HG02943 (cell line): ENCODE results near the gene MYO5B.

Experiments
- ATAC-seq: cut with Tn5 transposase; IDR thresholded peaks from one replicate; pipeline ENCODE4 v1.9.1; 2021; ENCODE audit warnings: mild to moderate bottlenecking, low read depth, moderate library complexity; ENCODE audit not compliant: unreplicated experiment

MYO5B gene

DNA sequence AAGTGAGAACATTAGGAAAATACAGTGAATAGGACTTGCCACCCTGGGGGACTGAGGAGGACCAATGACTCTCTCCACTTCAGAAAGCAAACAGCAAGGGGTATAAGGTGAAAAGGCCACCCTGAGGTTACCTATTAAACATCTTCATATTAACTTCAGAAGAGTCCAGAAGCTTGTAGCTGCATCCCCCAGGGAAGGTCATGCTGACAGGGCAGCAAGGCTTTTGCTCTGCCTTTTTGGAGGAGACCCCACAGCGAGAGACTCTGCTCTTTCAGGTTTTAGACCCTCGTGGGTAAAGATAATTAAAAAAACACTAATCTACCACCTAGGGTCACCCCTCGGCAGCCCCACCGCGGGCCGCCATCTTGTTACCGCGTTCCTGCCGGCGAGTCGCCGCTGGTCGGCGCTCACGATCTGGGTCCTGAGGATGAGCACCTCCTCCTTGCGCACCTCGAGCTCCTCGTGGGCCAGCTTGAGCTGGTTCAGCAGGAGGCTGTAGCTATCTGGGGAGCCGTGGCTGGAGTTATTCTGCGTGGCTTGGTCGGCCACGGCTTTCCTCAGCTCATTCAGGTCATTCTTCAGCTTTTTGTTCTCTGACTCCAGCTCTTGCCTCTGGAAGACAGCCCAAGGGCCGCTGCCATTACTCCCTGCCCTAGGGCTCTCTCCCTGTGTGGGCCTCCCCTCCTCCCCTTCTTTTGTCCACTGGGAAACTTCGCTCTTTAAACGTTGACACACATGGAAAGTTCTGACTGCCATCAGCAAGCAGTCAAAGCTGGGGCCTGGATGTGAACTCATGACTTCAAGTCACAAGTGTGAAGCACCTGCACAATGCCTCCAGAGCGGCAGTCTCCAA, 331.0 kb downstream of the MYO5B start:
- no peak for ATAC-seq

DNA sequence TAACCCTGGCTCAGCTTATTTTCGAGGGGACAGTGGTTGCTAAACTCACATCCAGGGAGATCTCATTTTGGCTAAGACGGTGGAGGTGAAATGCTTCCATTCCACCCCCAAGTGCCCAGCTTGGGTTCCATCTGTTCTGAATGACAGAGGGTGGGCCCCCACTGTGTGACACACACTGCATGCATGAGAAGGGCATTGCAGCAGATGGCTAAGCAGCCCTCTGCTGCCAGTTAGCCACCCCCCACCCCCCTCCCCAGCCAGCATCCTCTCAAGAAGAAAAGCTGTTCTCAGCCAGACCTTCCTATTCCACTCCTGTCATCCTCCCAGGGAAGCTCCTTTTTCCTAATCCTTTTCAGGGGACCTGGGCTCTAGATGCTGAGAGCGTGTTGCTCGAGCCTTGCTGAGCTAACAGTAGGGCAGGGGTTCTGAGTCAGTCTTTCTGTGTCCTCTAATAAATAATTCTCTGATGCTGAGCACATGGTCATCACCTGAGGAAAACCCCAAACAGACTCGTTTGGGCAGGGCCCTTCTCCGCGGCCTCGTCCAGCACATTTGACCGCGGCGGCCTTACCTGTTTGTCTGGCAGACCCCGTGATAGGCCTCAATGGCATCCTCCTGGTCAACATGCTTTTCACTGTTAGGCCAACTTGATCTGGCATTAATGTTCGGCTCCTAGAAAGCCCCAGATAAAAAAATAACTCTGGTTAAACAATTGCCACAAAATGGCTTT, 332.1 kb downstream of the MYO5B start:
- no peak for ATAC-seq

DNA sequence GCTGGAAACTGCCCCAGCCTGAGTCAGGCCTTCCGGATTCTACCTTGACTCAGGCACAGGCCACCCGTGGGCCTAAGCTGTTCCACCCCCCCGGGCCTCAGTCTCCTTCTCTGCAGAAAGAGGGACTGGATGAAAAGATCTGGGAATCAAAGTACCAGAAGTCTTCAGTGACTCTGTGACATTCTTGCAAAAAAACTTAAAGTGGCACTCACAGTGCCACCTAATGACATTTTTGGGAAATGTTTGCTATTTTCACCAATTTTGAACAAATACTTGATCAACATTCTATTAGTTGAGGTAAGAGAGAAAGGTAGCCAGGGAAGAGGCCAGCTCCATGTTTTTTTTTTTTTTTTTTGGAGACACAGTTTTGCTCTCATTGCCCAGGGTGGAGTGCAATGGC, 333.3 kb downstream of the MYO5B start:
- no peak for ATAC-seq

DNA sequence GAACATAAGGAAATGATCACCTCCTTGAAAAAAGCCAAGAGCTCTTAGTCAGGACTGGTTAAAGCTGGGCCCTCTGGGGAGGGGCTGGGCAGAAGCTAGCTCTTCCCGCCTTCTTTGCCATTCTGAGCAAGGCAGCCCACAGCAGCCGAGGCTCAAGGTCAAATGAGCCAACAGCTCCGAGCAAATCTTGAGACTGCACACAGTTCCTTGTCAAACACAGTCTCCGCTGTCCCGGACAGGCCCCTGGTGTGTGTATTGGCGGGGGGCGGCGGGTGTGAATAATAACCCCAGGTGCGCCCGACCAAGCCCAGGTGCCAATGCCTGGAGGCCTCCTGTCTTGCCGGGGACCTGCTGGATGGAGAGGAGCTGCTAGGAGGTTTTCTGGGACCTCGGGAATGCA, 335.2 kb downstream of the MYO5B start:
- ATAC-seq, result no peak

DNA sequence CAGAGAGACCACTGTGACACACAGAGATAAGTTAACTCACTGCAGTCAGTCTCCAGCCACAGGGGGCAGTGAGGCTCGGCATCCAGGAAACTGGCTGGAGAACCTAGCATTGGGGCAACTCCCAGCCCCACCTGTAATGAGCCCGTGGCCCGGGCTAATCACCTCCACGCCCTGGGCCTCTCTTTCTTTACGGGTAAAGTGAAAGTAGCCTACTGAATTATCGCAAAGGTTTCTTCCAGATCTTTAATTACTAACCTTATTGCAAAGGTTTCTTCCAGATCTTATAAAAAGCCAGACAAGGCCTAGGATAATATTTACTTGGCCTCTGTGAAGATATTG, 336.0 kb downstream of the MYO5B start:
- ATAC-seq, result no peak

DNA sequence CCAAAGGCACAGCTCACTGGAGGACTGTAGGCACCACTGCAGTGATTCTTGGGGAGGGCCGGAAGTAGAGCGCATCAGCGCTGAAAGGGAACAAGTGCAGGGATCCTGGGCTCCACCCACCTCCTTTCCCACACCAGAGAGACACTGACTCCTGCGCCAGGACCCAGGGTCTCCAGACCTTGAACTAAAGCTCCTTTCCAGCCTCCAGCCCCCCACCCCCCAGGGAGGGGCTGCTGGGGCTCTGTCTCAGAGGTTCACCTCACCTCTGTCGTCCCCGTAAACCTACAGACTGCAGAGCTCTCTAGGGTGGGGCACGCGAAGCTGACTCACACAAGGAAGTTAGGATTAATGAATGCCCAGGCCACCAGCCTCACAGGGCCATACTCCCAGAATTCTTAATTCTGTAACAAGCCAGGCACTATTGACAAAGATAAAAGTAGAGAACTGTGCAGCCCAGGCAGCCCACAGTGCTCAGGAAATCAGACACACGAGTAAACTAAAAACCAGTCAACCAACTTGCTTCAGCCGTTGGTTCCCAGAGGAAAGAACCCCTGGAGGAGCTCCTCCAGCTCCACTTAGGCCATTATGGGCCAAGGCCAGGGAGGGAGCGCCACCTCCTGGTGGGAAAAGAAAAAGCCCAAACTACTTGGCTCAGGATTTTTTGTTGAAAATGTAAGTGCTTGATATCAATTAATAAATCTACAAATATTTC, 336.5 kb downstream of the MYO5B start:
- no peak for ATAC-seq

DNA sequence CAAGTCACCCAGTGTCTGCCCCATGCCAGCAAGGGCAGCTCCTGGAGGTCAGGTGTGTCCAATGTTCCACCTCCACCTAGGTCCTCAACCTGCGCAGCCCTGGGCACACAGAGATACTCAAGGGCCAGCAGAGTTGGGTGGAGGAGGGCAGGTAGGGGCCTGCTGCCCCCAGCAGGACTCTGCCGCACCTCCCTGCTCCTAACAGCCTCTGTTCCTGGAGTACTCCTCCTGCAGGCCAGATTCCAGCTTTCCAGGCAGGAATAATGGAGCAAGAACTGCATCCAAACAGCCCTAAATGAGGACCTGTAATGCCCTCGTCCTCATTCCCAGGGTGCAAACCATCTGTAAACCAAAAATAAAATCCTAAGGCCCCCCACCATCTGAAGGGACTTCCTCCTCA, 337.2 kb downstream of the MYO5B start:
- ATAC-seq, result no peak

DNA sequence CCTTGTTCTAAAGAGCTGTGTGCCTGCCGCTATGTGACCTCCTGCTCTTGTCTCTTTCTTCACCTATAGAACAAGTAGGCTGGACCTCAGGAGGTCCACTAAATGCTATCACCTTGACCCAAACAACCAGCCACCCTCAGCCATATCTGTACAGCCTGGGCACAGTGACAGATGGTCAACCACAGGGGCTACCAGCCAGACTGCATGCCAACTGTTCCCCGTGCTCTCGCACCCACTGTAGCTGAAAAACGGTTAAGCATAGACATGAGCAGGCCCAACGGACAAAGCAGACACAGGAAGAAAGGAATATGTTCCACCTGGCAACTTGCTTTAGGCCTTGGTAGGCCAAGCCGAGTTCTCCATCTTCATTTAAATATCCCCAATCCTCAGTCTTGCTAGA, 338.5 kb downstream of the MYO5B start:
- no peak for ATAC-seq

DNA sequence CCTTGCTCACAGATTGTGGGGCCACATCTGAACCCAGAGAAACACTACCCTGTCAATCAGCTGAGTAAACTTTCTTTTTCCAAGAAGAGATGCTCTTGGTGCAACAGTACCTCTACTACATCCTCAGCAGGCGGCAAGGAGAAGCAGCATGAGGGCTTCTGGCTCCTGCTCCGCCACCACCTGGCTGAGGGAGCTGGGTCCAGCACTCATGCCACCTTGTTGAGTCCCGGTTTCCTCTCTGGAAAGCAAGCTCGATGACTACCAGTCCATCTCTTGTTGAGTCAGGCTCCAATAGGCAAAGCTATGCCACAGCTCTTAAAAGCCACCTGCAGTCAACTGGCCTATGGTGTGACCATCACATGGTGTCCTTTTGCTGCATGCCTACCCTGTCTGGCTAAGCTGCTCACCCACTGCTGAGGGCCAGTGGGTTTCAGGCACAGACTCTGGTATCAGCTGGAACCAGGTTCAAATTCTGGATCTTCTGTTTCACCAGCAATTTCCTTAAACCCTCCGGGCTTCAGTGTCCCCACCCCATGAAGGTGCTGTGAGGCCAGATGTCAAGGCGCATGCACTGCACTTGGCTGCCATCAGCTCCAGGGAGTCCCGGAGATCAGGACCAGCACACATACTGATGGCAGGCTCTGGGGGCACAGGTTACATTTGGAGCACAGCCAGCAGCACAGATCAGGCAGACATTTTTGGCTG, 339.1 kb downstream of the MYO5B start:
- no peak for ATAC-seq

DNA sequence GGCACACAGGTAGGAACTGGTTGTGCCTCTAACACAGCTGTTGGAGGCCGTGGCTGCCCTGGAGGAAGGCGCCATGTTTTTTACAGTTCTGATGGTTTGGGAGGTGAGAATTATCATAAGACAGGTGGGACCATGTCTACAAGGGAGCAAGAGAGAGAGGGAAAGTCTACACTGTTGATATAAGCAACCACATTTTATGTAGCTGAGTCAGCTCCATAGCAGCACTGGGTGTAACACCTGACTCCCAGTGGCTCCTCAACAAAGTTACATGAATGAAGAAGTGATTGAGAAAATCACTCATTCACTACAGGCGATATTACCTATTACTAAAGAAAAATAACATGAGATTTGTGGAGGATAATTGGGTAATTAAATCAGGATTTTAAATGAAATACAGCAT, 340.3 kb downstream of the MYO5B start:
- ATAC-seq, result no peak

DNA sequence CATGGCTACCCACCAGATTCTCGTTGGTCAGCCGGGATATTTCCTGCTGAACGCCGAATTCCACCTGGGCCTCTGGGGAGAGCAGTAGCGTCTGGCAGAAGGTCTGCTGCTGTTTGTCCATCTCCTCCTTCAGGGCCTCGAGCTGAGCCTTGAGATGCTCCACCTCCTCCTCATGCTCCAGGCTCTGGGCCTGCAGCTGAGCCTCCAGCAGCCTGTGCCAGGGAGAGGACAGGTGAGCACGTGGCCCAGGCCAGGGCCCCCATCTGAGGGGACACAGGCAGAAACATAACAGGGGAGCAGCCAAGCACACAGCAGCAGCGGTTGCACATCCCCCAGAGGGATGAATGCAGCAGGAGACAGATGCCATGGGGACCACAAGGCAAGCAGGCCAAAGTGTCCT, 341.5 kb downstream of the MYO5B start:
- ATAC-seq, result no peak

DNA sequence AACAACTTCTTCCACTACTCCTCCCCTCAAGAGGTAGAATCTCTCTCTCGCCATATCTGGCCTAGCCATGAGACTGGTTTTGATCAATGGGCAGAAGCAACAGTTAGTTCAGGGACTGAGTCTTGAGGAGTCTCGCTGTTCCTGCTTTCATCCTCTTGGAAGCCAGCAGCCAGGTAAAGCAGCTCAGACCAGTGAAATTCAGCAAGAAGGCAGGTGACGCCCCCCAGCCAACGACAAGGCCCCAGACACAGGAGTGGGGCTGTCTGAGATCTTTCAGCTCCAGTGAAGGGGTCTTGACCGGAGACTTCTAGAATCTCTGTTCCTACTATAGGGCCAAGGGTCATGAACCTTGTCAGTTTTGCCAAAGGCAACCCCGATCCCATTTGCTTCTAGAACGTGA, 341.9 kb downstream of the MYO5B start:
- ATAC-seq, result no peak

DNA sequence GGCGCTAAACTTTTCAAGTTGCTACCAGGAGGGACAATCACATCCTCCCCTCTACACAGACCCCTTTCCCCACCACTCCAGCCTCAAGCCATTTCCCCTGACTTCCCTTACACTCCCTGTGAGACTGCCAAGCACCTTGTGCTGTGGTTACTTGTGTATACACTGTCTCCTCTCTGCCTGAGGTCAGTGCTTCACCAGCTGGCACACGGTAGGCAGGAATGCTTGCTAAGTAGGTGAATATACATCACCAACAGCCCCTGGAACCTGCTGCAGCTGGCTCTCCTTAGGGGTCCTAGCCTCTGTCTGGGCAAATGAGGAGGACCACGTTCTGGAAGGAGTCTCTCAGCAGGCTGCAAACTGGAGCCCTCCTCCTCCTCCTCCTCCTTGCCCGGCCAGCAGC, 343.3 kb downstream of the MYO5B start:
- ATAC-seq, result no peak

DNA sequence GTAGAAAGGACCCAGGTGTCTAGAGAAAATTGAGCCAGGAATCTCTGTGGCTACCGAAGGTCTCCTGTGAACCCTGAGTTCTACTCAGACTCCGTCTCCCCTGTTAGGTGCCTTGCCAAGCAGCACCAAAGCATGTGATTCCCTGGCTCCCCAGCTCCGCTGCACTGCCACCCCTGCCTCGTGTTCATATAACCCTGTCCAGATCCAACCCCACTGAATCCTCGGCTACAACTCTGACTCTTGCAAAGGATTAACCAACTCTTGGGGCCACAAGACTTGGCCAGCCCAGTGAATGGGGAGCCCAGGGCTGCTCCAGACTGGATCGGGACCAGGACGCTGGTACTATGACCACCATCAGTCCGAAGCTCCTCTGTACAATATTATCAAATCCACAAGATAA, 344.3 kb downstream of the MYO5B start:
- ATAC-seq, result no peak

DNA sequence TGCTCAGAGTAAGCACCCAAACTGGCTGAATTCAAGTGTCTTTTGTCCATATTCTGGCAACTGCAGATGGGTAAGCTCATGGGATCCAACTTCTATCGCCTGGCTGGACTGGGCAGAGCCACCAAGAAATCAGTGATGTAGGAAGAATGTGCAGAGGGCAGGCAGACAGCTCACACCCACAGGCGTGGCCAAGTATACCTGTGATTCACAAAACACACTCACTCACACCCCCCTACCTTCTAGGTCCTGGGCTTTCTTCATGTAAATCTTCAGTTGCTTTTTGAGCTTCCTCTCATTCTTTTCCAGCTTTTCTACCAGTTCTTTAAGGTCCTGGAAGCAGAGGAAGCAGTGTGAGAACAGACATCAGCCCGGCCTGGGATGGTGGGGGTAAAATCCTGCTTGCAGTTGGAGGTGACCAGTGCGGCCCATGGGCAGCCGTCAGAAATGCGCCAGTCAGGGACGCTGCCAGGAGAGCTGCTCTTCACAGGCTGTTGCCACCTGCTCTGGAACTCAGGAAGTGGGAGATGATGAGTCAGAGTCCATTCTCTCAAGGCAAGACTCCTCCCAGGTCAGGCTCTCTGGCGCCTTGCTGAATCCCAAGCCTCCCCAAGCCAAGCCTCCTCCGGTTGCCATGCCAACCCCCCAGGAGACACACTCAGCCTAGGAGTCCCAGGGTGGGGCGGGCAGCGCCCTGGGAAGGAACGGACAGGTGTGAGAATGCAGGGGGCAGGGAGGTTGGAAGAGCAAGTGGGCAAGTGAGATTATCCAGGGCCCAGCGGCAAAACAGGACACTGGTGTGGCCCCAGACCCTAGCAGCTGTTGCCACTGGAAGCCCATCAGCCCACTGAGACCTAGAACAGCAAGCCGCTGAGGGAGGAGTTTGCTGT, 345.4 kb downstream of the MYO5B start:
- no peak for ATAC-seq

DNA sequence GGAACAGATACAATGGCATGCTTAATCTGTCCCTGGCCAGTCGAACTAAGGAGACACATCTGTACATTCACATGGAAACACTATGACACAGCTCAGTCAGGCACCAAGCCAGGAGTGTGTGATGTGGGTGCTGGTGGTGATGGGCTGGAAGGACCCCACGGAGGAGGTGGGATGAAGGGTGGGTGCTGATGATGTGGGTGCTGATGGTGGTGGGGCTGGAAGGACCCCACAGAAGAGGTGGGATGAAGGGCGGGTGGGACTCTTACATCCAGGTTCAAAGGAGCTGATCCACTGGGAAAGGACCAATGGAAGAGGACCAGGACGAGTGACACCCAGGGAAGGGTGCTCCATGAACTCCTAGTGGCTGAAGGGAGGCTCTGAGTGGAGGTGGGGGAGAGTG, 346.8 kb downstream of the MYO5B start:
- ATAC-seq, result no peak

DNA sequence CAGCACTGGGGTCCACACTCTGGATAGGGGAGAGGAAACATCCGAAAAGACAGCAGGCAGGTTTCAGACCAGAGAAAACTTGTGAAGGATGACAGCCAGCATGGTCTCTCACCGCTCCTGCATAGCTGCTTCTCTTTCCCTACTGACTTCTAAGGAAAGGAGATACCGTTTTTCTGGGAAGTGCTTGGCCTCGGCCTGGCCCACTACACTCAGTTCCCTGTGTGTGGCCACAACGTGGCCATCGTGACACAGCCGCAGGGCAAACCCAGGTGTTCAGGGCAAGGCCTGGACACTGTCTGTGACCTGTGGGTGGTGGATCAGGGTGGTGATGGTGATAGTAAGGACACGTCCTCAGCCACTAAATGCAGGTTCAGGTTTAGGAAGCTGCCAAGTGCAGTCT, 347.4 kb downstream of the MYO5B start:
- ATAC-seq, result no peak

DNA sequence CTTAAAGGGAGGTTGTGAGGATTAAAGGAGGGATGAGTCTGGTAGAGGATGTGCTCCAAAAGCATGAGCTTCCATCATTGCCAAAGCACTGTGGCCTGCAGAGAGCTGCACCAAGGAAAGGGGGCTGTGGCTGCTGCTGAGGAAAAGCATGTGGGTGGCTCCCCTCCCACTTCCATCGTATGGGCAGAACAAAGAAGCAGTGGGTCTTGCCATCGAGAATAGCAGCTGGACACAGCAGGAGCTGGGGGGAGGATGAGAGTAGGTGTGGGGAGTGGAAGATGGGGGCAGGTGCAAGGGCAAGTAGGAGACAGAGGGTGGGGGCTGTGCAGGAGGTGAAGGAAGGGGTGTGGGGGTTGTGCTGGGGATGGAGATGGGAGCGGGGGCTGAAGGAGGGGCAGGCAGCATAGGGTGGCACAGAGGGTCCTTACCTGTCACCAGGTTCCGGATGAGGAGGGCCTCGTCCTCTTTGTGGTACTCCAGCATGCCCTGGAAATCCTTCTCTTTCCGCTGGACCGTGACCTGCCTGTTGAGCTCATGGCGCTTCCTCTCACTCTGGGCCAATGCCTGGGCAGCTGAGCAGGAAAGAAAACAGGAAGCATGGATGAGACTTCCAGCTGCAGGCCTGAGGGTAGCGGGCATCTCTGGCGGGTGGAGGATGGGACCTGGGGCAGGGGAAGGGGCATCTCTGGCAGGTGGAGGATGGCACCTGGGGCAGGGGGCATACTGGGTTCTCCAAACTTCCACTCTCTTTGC, 348.1 kb downstream of the MYO5B start:
- no peak for ATAC-seq

DNA sequence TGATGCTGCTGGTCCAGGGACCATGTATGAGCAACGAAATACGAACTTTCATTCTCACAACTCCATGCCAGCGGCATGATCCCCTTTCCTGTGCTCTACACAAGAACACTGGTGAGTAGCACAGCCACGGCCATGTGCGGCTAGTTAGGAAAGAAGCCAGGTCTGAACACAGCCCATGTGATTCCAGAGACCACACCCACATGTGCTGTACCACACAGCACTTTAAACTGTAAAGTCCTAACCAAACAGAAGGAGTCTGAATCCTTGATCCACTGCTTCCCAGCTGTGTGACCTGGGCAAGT, 348.6 kb downstream of the MYO5B start:
- ATAC-seq, result no peak
